DND-41 (cell line): ENCODE data around the gene UIMC1.

ENCODE experiments used
- ATAC-seq: fragments of 200-7000 bp; cut with Tn5 transposase; 3 replicates; pipeline ENCODE4 v1.9.1; 2021; ENCODE audit warnings: low read depth; ENCODE audit not compliant: insufficient read depth
- DNase-seq: peaks from one replicate; pipeline ENCODE4 v3.0.0-alpha.2; 2020
- H2AFZ ChIP-seq: 2 replicates; pipeline ENCODE4 v1.6.0; 2012; ENCODE audit warnings: low read depth, low read length
- H3K27ac ChIP-seq: 2 replicates; pipeline ENCODE4 v1.5.1; 2012; ENCODE audit warnings: low read length, inconsistent platforms
- H3K27me3 ChIP-seq: fragments of 200-600 bp; sonication (generic); 2 replicates; pipeline ENCODE4 v1.6.0; 2012; ENCODE audit warnings: low read length, mild to moderate bottlenecking, inconsistent platforms; ENCODE audit not compliant: insufficient read depth, poor library complexity
- H3K36me3 ChIP-seq: 2 replicates; pipeline ENCODE4 v1.5.1; 2012; ENCODE audit warnings: low read length, inconsistent platforms; ENCODE audit not compliant: insufficient read depth
- H3K4me1 ChIP-seq: 2 replicates; pipeline ENCODE4 v1.5.1; 2012; ENCODE audit warnings: mild to moderate bottlenecking, low read length; ENCODE audit not compliant: insufficient read depth
- H3K4me2 ChIP-seq: 2 replicates; pipeline ENCODE4 v1.6.0; 2012; ENCODE audit warnings: mild to moderate bottlenecking, moderate library complexity, low read length, inconsistent platforms; ENCODE audit not compliant: insufficient read depth
- H3K4me3 ChIP-seq, 2 experiments: fragments of 200-600 bp in 1 of 2; shearing (Covaris generic) in 1 of 2; 2 replicates each; pipeline ENCODE4 v1.5.1; 2012 to 2016; ENCODE audit warnings: inconsistent platforms in 2 of 2, low read length in 2 of 2, mild to moderate bottlenecking in 2 of 2, low read depth in 1 of 2, moderate library complexity in 1 of 2
- H3K79me2 ChIP-seq: 2 replicates; pipeline ENCODE4 v1.6.0; 2012; ENCODE audit warnings: low read length, inconsistent platforms; ENCODE audit not compliant: insufficient read depth
- H3K9ac ChIP-seq: 2 replicates; pipeline ENCODE4 v1.6.0; 2012; ENCODE audit warnings: low read depth, mild to moderate bottlenecking, inconsistent platforms, low read length, moderate library complexity
- H3K9me3 ChIP-seq: 2 replicates; pipeline ENCODE4 v1.5.1; 2012; ENCODE audit warnings: low read length, moderate library complexity, mild to moderate bottlenecking, inconsistent platforms; ENCODE audit not compliant: insufficient read depth, severe bottlenecking
- H4K20me1 ChIP-seq: 2 replicates; pipeline ENCODE4 v1.6.0; 2012; ENCODE audit warnings: low read length; ENCODE audit not compliant: insufficient read depth
- CTCF ChIP-seq: IDR thresholded peaks from 2 replicates; pipeline ENCODE4 v1.5.1; 2012; ENCODE audit warnings: borderline replicate concordance, low read length, moderate library complexity, mild to moderate bottlenecking; ENCODE audit not compliant: poor library complexity, severe bottlenecking; ENCODE audit errors: extremely low read depth
- EZH2 ChIP-seq: IDR thresholded peaks from 3 replicates; pipeline ENCODE4 v1.6.1; 2012; ENCODE audit warnings: borderline replicate concordance, low read depth, mild to moderate bottlenecking, moderate library complexity, low read length, inconsistent platforms; ENCODE audit not compliant: severe bottlenecking

Gene UIMC1

GRCh38 chr5:176895831-176896230 is 110.7 kb downstream of the UIMC1 start:
- Histone ChIP-seq H3K4me3 (no peak overlapping the region), H2AFZ (no peak overlapping the region)
- ATAC-seq: no peak

GRCh38 chr5:176894298-176894697 is 112.3 kb downstream of the UIMC1 start:
- Histone ChIP-seq H3K27me3 (peaks cover 5% of the 10 kb centered on the region), H2AFZ (no peak overlapping the region), H3K9ac (no peak overlapping the region), H3K4me3 (no peak overlapping the region), H3K79me2 (no peaks in the 10 kb centered on the region), H3K4me1 (no peaks in the 10 kb centered on the region), H3K9me3 (no peaks in the 10 kb centered on the region), H3K36me3 (no peaks in the 10 kb centered on the region), H3K4me2 (no peak overlapping the region), H3K27ac (no peak overlapping the region), H4K20me1 (peaks cover 3% of the 10 kb centered on the region; the same call in 1 of the 2 replicates)
- DNase-seq: no peak
- TF ChIP-seq EZH2 (no peak), CTCF (no peak)
- no peak for ATAC-seq

More at GRCh38 chr5:176895831-176896230, 110.7 kb downstream of the UIMC1 start:
- Histone ChIP-seq H3K9me3 (no peaks in the 10 kb centered on the region), H3K36me3 (no peaks in the 10 kb centered on the region), H3K4me1 (no peaks in the 10 kb centered on the region), H3K4me2 (no peak overlapping the region), H3K27me3 (peaks cover 5% of the 10 kb centered on the region), H3K9ac (no peak overlapping the region), H3K79me2 (no peaks in the 10 kb centered on the region), H3K27ac (no peak overlapping the region), H4K20me1 (peaks cover 3% of the 10 kb centered on the region; the same call in 1 of the 2 replicates)
- no peak for DNase-seq
- TF ChIP-seq EZH2: no peak
- TF ChIP-seq CTCF: no peak

GRCh38 chr5:176892663-176893062 is 113.9 kb downstream of the UIMC1 start:
- no peak for TF ChIP-seq EZH2
- TF ChIP-seq CTCF: no peak
- H3K4me2 ChIP-seq: no peak overlapping the region
- DNase-seq: no peak
- H3K9ac ChIP-seq: no peak overlapping the region
- H3K4me1 ChIP-seq: no peaks in the 10 kb centered on the region
- no peaks in the 10 kb centered on the region for H3K79me2 ChIP-seq
- peaks cover 3% of the 10 kb centered on the region; the same call in 1 of the 2 replicates for H4K20me1 ChIP-seq
- no peak for ATAC-seq
- no peak overlapping the region for H2AFZ ChIP-seq
- no peak overlapping the region for H3K4me3 ChIP-seq
- no peaks in the 10 kb centered on the region for H3K36me3 ChIP-seq
- no peak overlapping the region for H3K27ac ChIP-seq
- H3K27me3 ChIP-seq: peaks cover 5% of the 10 kb centered on the region
- no peaks in the 10 kb centered on the region for H3K9me3 ChIP-seq

GRCh38 chr5:176891331-176891958 is 115.1 kb downstream of the UIMC1 start:
- no peaks in the 10 kb centered on the region for H3K9me3 ChIP-seq
- no peak overlapping the region for H3K9ac ChIP-seq
- no peak overlapping the region for H3K4me3 ChIP-seq
- no peak overlapping the region for H2AFZ ChIP-seq
- no peak for ATAC-seq
- H3K36me3 ChIP-seq: no peaks in the 10 kb centered on the region
- H3K4me1 ChIP-seq: no peaks in the 10 kb centered on the region
- DNase-seq: no peak
- no peak overlapping the region for H3K27ac ChIP-seq
- TF ChIP-seq CTCF (no peak), EZH2 (no peak)
- H4K20me1 ChIP-seq: peaks cover 3% of the 10 kb centered on the region
- peaks cover 5% of the 10 kb centered on the region for H3K27me3 ChIP-seq
- H3K4me2 ChIP-seq: no peak overlapping the region
- H3K79me2 ChIP-seq: no peaks in the 10 kb centered on the region
